Measurements from ENCODE around the gene TRPM2. TPM values are rescaled to one million over a fixed set of nuclear protein-coding genes. Genes with fewer than 3 reads are reported as not detected.

The TRPM2 gene
- total RNA-seq, 1 experiment from 2014 or later: not detected

GRCh38 chr21:44439211-44439600 is 85.8 kb downstream of the TRPM2 start:
- Mint-ChIP-seq H3K9me3 (ENCODE audit: low read depth, unreplicated experiment) (no peaks in the 10 kb centered on the region), H3K4me1 (ENCODE audit: low read depth, unreplicated experiment) (no peaks in the 10 kb centered on the region), H3K27ac (ENCODE audit: unreplicated experiment) (no peak overlapping the region), H3K36me3 (ENCODE audit: insufficient read depth, unreplicated experiment) (no peaks in the 10 kb centered on the region), H3K4me3 (ENCODE audit: low read depth, unreplicated experiment) (no peak overlapping the region), H3K27me3 (ENCODE audit: unreplicated experiment) (peaks cover 64% of the 10 kb centered on the region)
- TF ChIP-seq, protein P1, sequence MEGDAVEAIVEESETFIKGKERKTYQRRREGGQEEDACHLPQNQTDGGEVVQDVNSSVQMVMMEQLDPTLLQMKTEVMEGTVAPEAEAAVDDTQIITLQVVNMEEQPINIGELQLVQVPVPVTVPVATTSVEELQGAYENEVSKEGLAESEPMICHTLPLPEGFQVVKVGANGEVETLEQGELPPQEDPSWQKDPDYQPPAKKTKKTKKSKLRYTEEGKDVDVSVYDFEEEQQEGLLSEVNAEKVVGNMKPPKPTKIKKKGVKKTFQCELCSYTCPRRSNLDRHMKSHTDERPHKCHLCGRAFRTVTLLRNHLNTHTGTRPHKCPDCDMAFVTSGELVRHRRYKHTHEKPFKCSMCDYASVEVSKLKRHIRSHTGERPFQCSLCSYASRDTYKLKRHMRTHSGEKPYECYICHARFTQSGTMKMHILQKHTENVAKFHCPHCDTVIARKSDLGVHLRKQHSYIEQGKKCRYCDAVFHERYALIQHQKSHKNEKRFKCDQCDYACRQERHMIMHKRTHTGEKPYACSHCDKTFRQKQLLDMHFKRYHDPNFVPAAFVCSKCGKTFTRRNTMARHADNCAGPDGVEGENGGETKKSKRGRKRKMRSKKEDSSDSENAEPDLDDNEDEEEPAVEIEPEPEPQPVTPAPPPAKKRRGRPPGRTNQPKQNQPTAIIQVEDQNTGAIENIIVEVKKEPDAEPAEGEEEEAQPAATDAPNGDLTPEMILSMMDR (IDR thresholded peaks at IDR 0.05; ENCODE audit: unreplicated experiment): no peak
- no peak for DNase-seq
- intact Hi-C loops (cut with micrococcal nuclease; ENCODE audit: unreplicated experiment): no loop called here
- CTCF ChIA-PET: no interaction called here
- BruUV-seq (replicated peaks): no TSS peak

DNA sequence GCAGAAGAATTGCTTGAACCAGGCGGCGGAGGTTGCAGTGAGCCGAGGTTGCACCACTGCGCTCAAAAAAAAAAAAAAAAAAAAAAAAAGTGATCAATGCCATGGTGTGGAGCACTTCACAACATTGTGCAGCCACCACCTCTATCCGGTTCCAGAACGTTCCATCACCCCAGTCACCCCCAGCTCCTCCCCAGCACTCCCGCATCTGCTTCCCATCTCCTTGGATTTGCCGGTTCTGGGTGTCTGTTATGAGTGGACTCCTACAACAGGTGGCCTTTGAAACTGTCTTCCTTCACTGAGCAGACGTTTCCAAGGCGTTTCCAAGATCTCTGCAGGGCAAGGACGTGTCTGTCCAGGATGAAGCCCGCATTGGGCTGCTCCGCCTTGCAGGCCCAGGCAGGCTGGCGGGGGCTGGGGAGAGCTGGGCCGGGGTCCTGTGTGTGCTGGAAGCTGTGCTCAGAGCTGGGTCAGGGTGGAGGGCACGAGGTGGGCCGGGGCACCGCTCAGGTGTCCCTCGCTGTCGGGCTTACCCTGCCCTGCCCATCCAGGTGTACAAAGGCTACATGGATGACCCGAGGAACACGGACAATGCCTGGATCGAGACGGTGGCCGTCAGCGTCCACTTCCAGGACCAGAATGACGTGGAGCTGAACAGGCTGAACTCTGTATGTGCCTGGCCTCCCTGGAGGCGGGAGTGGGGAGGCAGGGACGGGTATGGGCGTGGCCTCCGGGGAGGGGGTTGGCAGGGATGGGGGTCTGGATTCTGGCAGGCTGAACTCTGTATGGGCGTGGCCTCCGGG is 87.0 kb downstream of the TRPM2 start:
- DNase-seq: no peak
- no peak overlapping the region for H3K4me3 Mint-ChIP-seq (ENCODE audit: low read depth, unreplicated experiment)
- H3K27ac Mint-ChIP-seq (ENCODE audit: unreplicated experiment): no peak overlapping the region
- intact Hi-C loops (cut with micrococcal nuclease; ENCODE audit: unreplicated experiment): no loop called here
- H3K9me3 Mint-ChIP-seq (ENCODE audit: low read depth, unreplicated experiment): no peaks in the 10 kb centered on the region
- peaks cover 66% of the 10 kb centered on the region for H3K27me3 Mint-ChIP-seq (ENCODE audit: unreplicated experiment)
- no TSS peak for BruUV-seq (replicated peaks)
- H3K36me3 Mint-ChIP-seq (ENCODE audit: insufficient read depth, unreplicated experiment): no peaks in the 10 kb centered on the region
- TF ChIP-seq, protein P1 (IDR thresholded peaks at IDR 0.05; ENCODE audit: unreplicated experiment): no peak
- no peaks in the 10 kb centered on the region for H3K4me1 Mint-ChIP-seq (ENCODE audit: low read depth, unreplicated experiment)
- CTCF ChIA-PET: no interaction called here

GRCh38 chr21:44441041-44441400 is 87.6 kb downstream of the TRPM2 start:
- Mint-ChIP-seq H3K4me1 (ENCODE audit: low read depth, unreplicated experiment) (no peaks in the 10 kb centered on the region), H3K4me3 (ENCODE audit: low read depth, unreplicated experiment) (no peak overlapping the region), H3K9me3 (ENCODE audit: low read depth, unreplicated experiment) (no peaks in the 10 kb centered on the region), H3K27me3 (ENCODE audit: unreplicated experiment) (peaks cover 65% of the 10 kb centered on the region), H3K27ac (ENCODE audit: unreplicated experiment) (no peak overlapping the region), H3K36me3 (ENCODE audit: insufficient read depth, unreplicated experiment) (no peaks in the 10 kb centered on the region)
- no peak for DNase-seq
- CTCF ChIA-PET: no interaction called here
- intact Hi-C loops (cut with micrococcal nuclease; ENCODE audit: unreplicated experiment): no loop called here
- BruUV-seq (replicated peaks): no TSS peak
- TF ChIP-seq, protein P1 (IDR thresholded peaks at IDR 0.05; ENCODE audit: unreplicated experiment): no peak

DNA sequence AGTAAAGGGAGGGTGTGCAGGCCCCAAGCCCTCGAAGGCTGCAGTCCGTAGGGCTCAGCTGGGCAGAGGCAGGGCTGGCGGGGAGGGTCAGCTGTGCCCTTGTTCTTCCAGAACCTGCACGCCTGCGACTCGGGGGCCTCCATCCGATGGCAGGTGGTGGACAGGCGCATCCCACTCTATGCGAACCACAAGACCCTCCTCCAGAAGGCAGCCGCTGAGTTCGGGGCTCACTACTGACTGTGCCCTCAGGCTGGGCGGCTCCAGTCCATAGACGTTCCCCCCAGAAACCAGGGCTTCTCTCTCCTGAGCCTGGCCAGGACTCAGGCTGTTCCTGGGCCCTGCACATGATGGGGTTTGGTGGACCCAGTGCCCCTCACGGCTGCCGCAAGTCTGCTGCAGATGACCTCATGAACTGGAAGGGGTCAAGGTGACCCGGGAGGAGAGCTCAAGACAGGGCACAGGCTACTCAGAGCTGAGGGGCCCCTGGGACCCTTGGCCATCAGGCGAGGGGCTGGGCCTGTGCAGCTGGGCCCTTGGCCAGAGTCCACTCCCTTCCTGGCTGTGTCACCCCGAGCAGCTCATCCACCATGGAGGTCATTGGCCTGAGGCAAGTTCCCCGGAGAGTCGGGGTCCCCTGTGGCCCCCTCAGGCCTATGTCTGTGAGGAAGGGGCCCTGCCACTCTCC is 88.3 kb downstream of the TRPM2 start:
- Mint-ChIP-seq H3K27me3 (ENCODE audit: unreplicated experiment) (peaks cover 64% of the 10 kb centered on the region), H3K36me3 (ENCODE audit: insufficient read depth, unreplicated experiment) (no peaks in the 10 kb centered on the region), H3K27ac (ENCODE audit: unreplicated experiment) (no peak overlapping the region), H3K9me3 (ENCODE audit: low read depth, unreplicated experiment) (no peaks in the 10 kb centered on the region), H3K4me1 (ENCODE audit: low read depth, unreplicated experiment) (no peaks in the 10 kb centered on the region), H3K4me3 (ENCODE audit: low read depth, unreplicated experiment) (no peak overlapping the region)
- DNase-seq: no peak
- no TSS peak for BruUV-seq (replicated peaks)
- intact Hi-C loops (cut with micrococcal nuclease; ENCODE audit: unreplicated experiment): no loop called here
- CTCF ChIA-PET: no interaction called here
- TF ChIP-seq, protein P1 (IDR thresholded peaks at IDR 0.05; ENCODE audit: unreplicated experiment): no peak
